T-helper 17 cell (primary cell): ENCODE data around the gene GNS. TPM values are rescaled to one million over a fixed set of nuclear protein-coding genes. Genes with fewer than 3 reads are reported as not detected.
"Not testable (repeated sequence)": the region's sequence is repeated elsewhere in the genome, so short reads cannot be mapped to it uniquely, and the experiment has no call there.

Source experiments
- ATAC-seq: fragments of 150-1000 bp; cut with Tn5 transposase; 2 replicates; pipeline ENCODE4 v1.10.0; 2021; ENCODE audit warnings: mild to moderate bottlenecking, moderate library complexity
- DNase-seq, 3 donors: peaks; one replicate each; pipeline versions ENCODE4 v3.0.0 to v3.0.0-alpha.2; 2020 to 2021
- H3K9me3 ChIP-seq: one replicate; pipeline ENCODE4 v1.7.0; 2013; ENCODE audit warnings: low read length, mild to moderate bottlenecking; ENCODE audit not compliant: control insufficient read depth, poor library complexity, severe bottlenecking
- H3K27ac Mint-ChIP-seq: one replicate; pipeline ENCODE4 v1.8.0; 2022; ENCODE audit warnings: mild to moderate bottlenecking, moderate library complexity, mixed read lengths
- H3K27me3 Mint-ChIP-seq: one replicate; pipeline ENCODE4 v1.8.0; 2022; ENCODE audit warnings: mixed read lengths
- H3K36me3 Mint-ChIP-seq: one replicate; pipeline ENCODE4 v1.8.0; 2022; ENCODE audit warnings: low read depth, mixed read lengths
- H3K4me1 Mint-ChIP-seq: one replicate; pipeline ENCODE4 v1.8.0; 2022; ENCODE audit warnings: mild to moderate bottlenecking, mixed read lengths
- H3K4me3 Mint-ChIP-seq: one replicate; pipeline ENCODE4 v1.8.0; 2022; ENCODE audit warnings: mild to moderate bottlenecking, moderate library complexity, mixed read lengths
- total RNA-seq, 4 donors: library from RNA in 2 of 4; stranded (reverse) in 2 of 4; gene quantifications; one replicate each; pipeline ENCODE4 v1.2.3 and lab custom pipeline; 2022 to 2026

Gene GNS
- total RNA-seq, 2 donors from 2014 or later = 21.0 to 22.4 TPM

DNA sequence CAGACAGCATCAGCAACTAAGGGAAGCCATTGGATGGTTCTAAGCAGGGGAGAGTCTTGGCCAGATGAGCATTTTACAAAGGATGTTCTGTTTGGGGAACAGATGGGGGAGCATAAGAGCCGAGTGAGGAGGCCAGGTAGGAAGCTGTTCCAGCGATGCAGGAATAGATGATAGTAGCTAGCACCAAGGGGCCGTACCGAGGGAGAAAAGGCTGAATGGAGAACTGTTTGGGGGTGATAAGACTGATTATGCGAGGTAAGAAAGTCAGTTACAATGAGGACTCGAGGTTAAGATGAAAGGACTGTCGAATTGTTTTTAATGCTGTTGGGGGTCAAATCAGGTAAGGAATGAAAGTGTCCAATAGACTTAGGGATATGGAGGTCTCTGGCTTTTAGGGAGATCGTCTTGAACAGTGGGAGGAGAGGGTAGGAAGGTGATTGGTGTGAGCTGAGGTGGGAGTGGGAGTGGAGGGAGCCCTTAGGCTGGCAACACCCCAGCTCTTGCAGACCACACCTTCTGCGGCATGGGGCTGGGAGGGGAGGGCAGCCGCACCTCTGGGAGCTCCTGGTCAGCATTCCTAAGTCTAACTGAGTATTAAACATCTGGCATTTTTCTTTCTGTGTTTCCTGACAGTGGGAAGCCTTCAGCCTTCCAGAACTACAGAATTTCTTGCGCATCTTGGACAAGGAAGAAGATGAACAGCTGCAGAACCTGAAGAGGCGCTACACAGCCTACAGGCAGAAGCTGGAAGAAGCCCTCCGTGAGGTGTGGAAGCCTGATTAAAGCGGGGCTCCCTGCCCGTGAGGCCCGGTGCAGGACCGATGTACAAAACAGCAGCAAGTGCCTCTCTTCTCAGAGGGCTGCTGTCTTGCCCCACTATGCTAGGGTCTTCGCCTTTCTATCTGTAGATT is 64.8 kb downstream of the GNS start:
- no peaks in the 10 kb centered on the region for H3K9me3 ChIP-seq
- Mint-ChIP-seq H3K27me3 (no peaks in the 10 kb centered on the region), H3K27ac (peak overlapping the region; percentile 95), H3K4me3 (peak overlapping the region; percentile 19), H3K4me1 (peaks cover 39% of the 10 kb centered on the region), H3K36me3 (peaks cover 11% of the 10 kb centered on the region)
- ATAC-seq (no peak), DNase-seq (no peak)

DNA sequence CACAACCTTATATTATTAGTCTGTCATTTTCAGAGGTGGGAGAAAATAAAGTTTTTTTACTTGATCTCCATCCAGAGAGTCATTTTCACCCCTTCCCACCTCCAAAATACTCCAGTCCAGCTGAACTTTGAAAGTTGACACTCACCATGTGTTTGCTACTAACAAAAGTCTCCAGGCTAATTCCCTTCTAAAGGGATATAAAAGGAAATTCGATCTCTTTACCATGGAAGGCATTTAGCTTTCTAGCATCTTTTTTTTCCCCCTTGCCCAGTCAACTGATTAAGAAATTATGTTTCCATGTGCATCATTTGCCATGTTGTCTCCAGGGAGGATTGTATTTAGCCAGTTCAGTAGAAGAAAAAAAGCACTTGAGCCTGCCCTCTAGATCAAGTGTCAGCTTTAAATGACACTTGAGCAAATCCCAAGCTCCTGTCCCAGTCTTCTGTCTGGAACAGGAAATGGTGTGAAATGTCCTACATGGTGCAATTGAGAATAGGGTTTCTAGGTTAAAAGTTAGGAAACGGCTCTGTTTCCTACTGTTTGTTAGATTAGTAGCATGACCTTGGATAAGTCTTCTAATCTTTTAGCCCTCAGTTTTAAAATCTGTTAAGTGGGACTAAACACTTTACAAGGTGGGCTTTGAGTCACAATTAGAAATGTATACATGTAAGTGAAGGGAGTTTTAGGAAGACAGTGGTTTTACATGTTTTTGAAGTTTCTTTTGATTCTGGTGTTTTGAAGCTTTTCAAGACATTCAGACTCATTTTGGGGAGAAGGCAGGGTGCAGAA is 67.2 kb downstream of the GNS start:
- Mint-ChIP-seq H3K36me3 (peaks cover 16% of the 10 kb centered on the region), H3K27ac (peak overlapping the region; percentile 88), H3K27me3 (no peaks in the 10 kb centered on the region), H3K4me1 (peaks cover 47% of the 10 kb centered on the region), H3K4me3 (peak overlapping the region; percentile 63)
- no peaks in the 10 kb centered on the region for H3K9me3 ChIP-seq
- DNase-seq (no peak), ATAC-seq (no peak)

DNA sequence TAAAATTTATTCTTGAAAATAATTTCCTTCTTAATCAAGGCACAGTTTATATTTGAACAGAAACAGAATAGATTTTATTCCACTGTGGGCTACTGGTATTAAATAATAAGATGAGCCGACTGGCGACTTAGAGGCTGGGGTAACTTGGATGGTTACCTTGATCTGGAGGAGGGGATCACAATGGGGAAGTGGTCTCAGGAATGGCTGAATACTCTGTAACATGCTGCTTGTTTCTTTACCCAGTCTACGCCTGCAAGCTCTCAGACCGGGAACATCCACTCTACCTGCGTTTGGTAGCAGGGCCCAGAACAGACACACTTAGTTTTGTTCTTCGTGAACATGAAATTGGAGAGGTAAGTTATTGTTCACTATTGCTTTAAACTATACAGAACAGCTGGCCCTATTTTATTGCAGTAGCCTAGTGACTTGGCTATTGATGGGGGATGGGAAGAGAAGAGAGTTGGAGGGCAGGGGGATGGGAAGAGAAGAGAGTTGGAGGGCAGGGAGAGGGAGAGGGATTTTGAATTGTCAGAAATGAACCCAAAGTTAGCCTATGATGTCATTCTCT is 67.9 kb downstream of the GNS start:
- no peak for ATAC-seq
- no peak overlapping the region for H3K4me3 Mint-ChIP-seq
- no peaks in the 10 kb centered on the region for H3K27me3 Mint-ChIP-seq
- peaks cover 43% of the 10 kb centered on the region for H3K4me1 Mint-ChIP-seq
- H3K36me3 Mint-ChIP-seq = peaks cover 16% of the 10 kb centered on the region
- H3K27ac Mint-ChIP-seq = peak overlapping the region; percentile 100
- no peak for DNase-seq
- no peaks in the 10 kb centered on the region for H3K9me3 ChIP-seq

DNA sequence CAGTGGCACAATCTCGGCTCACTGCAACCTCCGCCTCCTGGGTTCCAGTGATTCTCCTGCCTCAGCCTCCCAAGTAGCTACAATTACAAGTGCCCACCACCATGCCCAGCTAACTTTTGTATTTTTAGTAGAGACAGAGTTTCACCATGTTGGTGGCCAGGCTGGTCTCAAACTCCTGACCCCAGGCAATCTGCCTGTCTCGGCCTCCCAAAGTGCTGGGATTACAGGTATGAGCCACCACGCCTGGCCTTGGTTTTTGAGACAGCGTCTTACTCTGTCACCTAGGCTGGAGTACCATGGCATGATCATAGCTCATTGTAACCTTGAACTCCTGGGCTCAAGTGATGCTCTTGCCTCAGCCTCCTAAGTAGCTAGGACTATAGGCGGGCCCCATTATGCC is 69.0 kb downstream of the GNS start:
- peak overlapping the region; percentile 100 for H3K27ac Mint-ChIP-seq
- not testable (repeated sequence) for DNase-seq, H3K4me3 Mint-ChIP-seq, ATAC-seq, H3K9me3 ChIP-seq, H3K27me3 Mint-ChIP-seq
- H3K36me3 Mint-ChIP-seq = peaks cover 14% of the 10 kb centered on the region
- peaks cover 48% of the 10 kb centered on the region for H3K4me1 Mint-ChIP-seq

DNA sequence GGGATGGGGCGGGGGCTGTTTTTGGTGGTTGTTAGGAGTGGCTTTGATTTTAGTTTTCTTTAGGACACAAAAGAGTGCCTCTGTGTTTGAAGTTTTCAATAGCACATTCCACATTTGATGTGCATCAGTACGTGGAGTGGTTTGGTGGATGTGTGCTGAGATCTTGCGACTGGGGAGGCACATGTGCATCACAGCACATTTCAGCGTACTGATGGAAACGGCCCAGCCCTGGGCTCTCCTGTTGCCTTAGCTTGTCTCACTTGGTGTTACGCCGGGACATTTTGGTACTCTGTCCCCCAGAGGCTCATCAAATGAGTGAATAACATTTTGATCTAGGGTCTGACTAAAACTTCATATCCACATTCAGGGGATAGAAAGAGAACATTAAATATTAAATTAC is 70.5 kb downstream of the GNS start:
- ATAC-seq (no peak), DNase-seq (no peak)
- H3K27me3 Mint-ChIP-seq = no peaks in the 10 kb centered on the region
- peak overlapping the region; percentile 56 for H3K4me3 Mint-ChIP-seq
- peak overlapping the region; percentile 100 for H3K27ac Mint-ChIP-seq
- H3K4me1 Mint-ChIP-seq = peaks cover 47% of the 10 kb centered on the region
- H3K9me3 ChIP-seq = no peaks in the 10 kb centered on the region
- peaks cover 11% of the 10 kb centered on the region for H3K36me3 Mint-ChIP-seq

DNA sequence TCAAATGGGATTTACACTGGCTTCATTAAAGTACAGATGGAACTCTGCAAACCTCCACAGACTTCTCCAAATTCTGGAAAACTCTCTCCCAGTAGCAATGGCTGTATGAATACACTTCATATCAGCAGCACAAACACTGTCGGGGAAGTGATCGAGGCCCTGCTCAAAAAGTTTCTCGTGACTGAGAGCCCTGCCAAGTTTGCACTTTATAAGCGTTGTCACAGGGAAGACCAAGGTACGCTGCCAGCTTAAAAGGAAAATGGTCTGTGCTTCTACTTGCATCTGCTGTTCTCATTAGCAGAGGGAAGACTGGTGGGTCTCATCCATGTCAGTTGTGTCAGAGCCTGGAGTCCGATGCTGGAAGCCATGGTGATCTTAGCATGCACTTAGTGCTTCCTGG is 71.0 kb downstream of the GNS start:
- no peaks in the 10 kb centered on the region for H3K9me3 ChIP-seq
- Mint-ChIP-seq H3K27me3 (no peaks in the 10 kb centered on the region), H3K4me1 (peaks cover 51% of the 10 kb centered on the region), H3K4me3 (peak overlapping the region; percentile 52), H3K27ac (peak overlapping the region; percentile 100), H3K36me3 (peaks cover 12% of the 10 kb centered on the region)
- DNase-seq (no peak), ATAC-seq (no peak)

DNA sequence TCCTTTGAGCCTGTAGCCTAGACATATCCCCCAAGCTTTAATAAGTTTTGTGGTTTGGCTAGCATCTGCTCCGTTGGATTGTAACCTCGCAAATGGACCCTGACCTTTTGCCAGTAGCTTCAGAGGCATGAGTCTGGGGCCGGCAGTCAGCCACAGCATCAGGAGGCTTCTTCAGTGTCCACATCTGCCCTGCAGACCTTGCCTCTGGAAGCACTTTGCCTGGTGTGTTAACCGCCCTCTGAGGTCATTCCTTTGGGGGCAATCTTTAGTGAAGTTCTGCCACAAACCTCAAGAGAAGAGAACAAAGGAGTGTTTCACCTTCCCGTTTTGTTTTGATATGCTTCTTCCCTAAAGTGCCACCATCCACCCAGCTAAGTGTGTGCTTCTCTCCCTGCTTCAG is 71.4 kb downstream of the GNS start:
- peaks cover 54% of the 10 kb centered on the region for H3K4me1 Mint-ChIP-seq
- H3K36me3 Mint-ChIP-seq = peaks cover 12% of the 10 kb centered on the region
- no peaks in the 10 kb centered on the region for H3K27me3 Mint-ChIP-seq
- DNase-seq (no peak), ATAC-seq (no peak)
- H3K9me3 ChIP-seq = no peaks in the 10 kb centered on the region
- H3K27ac Mint-ChIP-seq = peak overlapping the region; percentile 100
- H3K4me3 Mint-ChIP-seq = peak overlapping the region; percentile 52

DNA sequence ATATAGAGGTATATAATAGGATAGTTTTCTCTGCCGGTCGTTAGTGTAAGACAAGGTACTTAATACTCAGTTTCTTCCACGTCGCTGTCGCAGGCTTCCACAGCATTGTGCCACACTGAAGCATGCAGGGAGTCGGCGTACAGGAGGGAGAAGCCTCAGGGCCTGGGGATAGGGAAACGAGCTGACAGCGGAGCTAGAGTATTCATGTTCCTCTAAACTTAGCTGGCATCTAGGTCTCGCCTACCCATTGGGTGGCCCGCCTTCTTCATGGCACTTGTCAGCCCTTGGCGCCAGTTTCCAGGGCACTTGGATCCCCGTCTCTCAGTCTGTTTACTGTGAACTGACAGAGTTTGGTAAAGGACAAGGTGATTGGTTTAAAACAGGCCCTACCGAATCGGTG is 73.6 kb downstream of the GNS start:
- H3K9me3 ChIP-seq = no peaks in the 10 kb centered on the region
- Mint-ChIP-seq H3K27ac (peak overlapping the region; percentile 100), H3K36me3 (peaks cover 9% of the 10 kb centered on the region), H3K4me3 (no peak overlapping the region), H3K27me3 (no peaks in the 10 kb centered on the region), H3K4me1 (peaks cover 53% of the 10 kb centered on the region)
- DNase-seq (no peak), ATAC-seq (no peak)

DNA sequence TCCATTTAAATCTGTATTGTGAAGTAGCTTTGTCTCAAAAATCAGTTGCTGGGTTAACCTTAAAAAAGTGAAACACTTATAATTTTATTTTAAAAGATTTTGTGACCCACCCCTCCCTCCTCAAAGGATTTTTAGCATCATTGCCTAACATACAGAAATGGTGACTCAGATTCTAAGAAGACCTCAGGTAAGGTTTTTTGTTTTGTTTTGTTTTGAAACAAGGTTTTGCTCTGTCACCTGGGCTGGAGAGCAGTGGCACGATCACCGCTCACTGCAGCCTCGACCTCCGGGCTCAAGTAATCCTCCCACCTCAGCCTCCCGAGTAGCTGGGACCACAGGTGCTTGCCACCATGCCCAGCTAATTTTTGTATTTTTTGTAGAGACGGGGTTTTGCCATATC is 74.2 kb downstream of the GNS start:
- Mint-ChIP-seq H3K36me3 (peaks cover 9% of the 10 kb centered on the region), H3K4me1 (peaks cover 55% of the 10 kb centered on the region), H3K27me3 (no peaks in the 10 kb centered on the region), H3K4me3 (peak overlapping the region; percentile 31), H3K27ac (peak overlapping the region; percentile 100)
- no peaks in the 10 kb centered on the region for H3K9me3 ChIP-seq
- ATAC-seq (peak; percentile 46), DNase-seq (no peak)

DNA sequence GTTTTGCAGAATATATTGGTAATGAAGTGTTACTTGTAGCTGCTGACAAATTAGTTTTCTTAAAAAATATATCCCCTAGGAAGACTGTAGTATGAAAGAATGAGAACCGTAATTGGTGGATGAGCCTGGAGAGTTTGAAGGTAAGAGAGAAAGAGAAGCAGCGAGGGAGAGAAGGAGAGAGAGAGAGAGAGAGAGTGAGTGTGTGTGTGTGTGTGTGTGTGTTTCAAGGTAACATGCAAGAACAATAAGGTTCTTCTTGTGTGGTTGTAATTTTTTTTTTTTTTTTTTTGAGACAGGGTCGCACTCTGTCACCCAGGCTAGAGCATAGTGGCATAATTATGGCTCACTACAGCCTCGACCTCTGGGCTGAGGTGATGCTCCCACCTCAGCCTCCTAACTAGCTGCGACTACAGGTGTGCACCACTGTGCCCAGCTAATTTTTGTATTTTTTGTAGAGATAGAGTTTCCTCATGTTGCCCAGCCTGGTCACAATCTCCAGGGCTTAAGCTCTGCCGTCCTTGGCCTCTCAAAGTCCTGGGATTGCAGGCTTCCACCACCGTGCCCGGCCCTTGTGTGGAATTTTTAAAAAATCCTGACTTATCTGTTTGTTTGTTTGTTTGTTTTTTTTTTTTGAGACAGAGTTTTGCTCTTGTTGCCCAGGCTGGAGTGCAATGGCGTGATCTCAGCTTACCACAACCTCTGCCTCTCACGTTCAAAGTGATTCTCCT is 75.2 kb downstream of the GNS start:
- Mint-ChIP-seq H3K4me3 (peak overlapping the region; percentile 77), H3K4me1 (peaks cover 59% of the 10 kb centered on the region), H3K27me3 (no peaks in the 10 kb centered on the region), H3K36me3 (peaks cover 9% of the 10 kb centered on the region), H3K27ac (peak overlapping the region; percentile 100)
- ATAC-seq = no peak
- DNase-seq = no peak
- no peaks in the 10 kb centered on the region for H3K9me3 ChIP-seq

DNA sequence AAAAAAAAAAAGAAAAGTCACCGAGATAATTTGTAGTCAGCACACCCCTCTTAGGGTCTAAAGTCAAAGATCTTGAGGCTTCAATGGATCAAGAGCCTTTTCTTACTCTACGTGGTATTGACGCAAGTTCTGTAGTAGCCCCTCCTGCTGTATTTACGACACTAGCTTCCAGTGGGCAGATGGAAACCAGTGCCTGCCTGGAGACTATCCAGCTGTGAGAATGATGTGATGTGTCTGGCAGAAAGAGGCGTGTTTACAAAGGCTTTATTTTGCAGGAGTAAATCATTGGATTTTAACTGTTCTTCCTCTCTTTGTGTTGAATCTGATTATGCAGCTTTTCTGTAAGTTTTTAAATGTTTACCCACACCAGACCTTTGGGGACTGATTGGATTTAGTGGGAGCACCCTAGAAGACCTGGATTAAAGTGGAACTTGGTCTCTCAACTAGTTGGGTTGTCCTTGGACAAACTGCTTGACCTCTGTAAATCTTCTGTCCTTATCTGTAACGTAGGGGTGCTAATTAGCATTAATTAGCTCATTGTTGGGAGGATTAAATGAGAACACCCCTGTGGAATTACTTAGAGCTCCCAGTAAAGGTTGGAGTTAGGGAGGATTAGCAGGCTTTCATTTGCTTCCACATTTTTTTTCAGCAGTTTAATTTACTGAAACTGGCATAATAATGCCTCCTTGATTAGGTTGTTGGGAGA is 76.5 kb downstream of the GNS start:
- ATAC-seq (no peak), DNase-seq (no peak)
- H3K9me3 ChIP-seq = no peaks in the 10 kb centered on the region
- peak overlapping the region; percentile 100 for H3K27ac Mint-ChIP-seq
- peaks cover 5% of the 10 kb centered on the region for H3K36me3 Mint-ChIP-seq
- H3K4me1 Mint-ChIP-seq = peaks cover 53% of the 10 kb centered on the region
- H3K27me3 Mint-ChIP-seq = no peaks in the 10 kb centered on the region
- peak overlapping the region; percentile 62 for H3K4me3 Mint-ChIP-seq
